GM23248 (cell line): Measurements from ENCODE around the gene BTC. TPM values are rescaled to one million over a fixed set of nuclear protein-coding genes. Genes with fewer than 3 reads are reported as not detected.

Source experiments
- DNase-seq: peaks from one replicate; pipeline ENCODE4 v3.0.0-alpha.2; 2015
- H2AFZ ChIP-seq: fragments of 200-600 bp; sonication (generic); 2 replicates; pipeline ENCODE4 v1.6.1; 2016; ENCODE audit warnings: antibody characterized with exemption
- H3F3A ChIP-seq: fragments of 200-600 bp; sonication (generic); 2 replicates; pipeline ENCODE4 v1.6.1; 2016; ENCODE audit warnings: mild to moderate bottlenecking, antibody characterized with exemption, mixed run types; ENCODE audit not compliant: insufficient read depth
- H3K27ac ChIP-seq: fragments of 200-600 bp; sonication (generic); 2 replicates; pipeline ENCODE4 v1.5.1; 2016; ENCODE audit warnings: mild to moderate bottlenecking
- H3K27me3 ChIP-seq: fragments of 200-600 bp; sonication (generic); replicated peaks from 2 replicates; pipeline ENCODE4 v1.6.1; 2016; ENCODE audit warnings: mild to moderate bottlenecking; ENCODE audit not compliant: insufficient read depth
- H3K36me3 ChIP-seq: fragments of 200-600 bp; sonication (generic); 2 replicates; pipeline ENCODE4 v1.6.1; 2016; ENCODE audit warnings: low read depth, mild to moderate bottlenecking
- H3K4me1 ChIP-seq: fragments of 200-600 bp; sonication (generic); 2 replicates; pipeline ENCODE4 v1.6.1; 2016; ENCODE audit warnings: mild to moderate bottlenecking; ENCODE audit not compliant: insufficient read depth
- H3K4me2 ChIP-seq: fragments of 200-600 bp; sonication (generic); one replicate; pipeline ENCODE4 v1.6.1; 2016; ENCODE audit warnings: mild to moderate bottlenecking; ENCODE audit not compliant: unreplicated experiment
- H3K4me3 ChIP-seq: fragments of 200-600 bp; sonication (generic); 2 replicates; pipeline ENCODE4 v1.5.1; 2016; ENCODE audit warnings: mild to moderate bottlenecking
- H3K79me2 ChIP-seq: fragments of 200-600 bp; sonication (generic); 2 replicates; pipeline ENCODE4 v1.6.1; 2016; ENCODE audit warnings: mild to moderate bottlenecking; ENCODE audit not compliant: insufficient read depth
- H3K9ac ChIP-seq: fragments of 200-600 bp; sonication (generic); 2 replicates; pipeline ENCODE4 v1.6.1; 2016; ENCODE audit warnings: mild to moderate bottlenecking
- H3K9me2 ChIP-seq: fragments of 200-600 bp; sonication (generic); 2 replicates; pipeline ENCODE4 v1.6.1; 2016; ENCODE audit warnings: mixed run types, mild to moderate bottlenecking, moderate library complexity; ENCODE audit not compliant: insufficient read depth
- H3K9me3 ChIP-seq: fragments of 200-600 bp; sonication (generic); one replicate; pipeline ENCODE4 v1.6.1; 2017; ENCODE audit warnings: low read depth
- H4K20me1 ChIP-seq: fragments of 200-600 bp; sonication (generic); 2 replicates; pipeline ENCODE4 v1.6.0; 2016; ENCODE audit not compliant: insufficient read depth
- EZH2 ChIP-seq: fragments of 200-600 bp; sonication (generic); IDR thresholded peaks from 2 replicates; pipeline ENCODE4 v1.6.1; 2018; ENCODE audit warnings: antibody characterized with exemption, mild to moderate bottlenecking; ENCODE audit not compliant: insufficient read depth, poor library complexity, severe bottlenecking
- EZH2phosphoT487 ChIP-seq: fragments of 200-600 bp; sonication (generic); IDR thresholded peaks from 2 replicates; pipeline ENCODE4 v1.6.1; 2018; ENCODE audit warnings: antibody characterized with exemption, moderate library complexity, mild to moderate bottlenecking, low read depth; ENCODE audit not compliant: insufficient read depth
- WGBS, 2 experiments: methylation state at CpG; one replicate each; pipeline ENCODE4 v1.1.6; 2015 to 2017; ENCODE audit warnings: low lambda C conversion rate in 2 of 2, low coverage in 1 of 2; ENCODE audit errors: missing lambda C conversion rate in 2 of 2; 5-methylcytosine and 5-hydroxymethylcytosine counted together
- in situ Hi-C: fragments of 300-500 bp; cut with MboI; formaldehyde crosslinking; loops from 2 replicates; pipeline ENCODE4 v1.15.0; 2020
- polyA plus RNA-seq: library from polyadenylated mRNA; unstranded; fragments of >200 nt; fragmentation: Nextera tagmentation; extraction: Ambion mirVana; gene quantifications from 2 replicates; pipeline ENCODE4 v1.2.1, GENCODE V29; 2016
- total RNA-seq: library from RNA; depleted of rRNA; stranded (reverse); fragments of >200 nt; shearing (Covaris generic); gene quantifications from 2 replicates; pipeline ENCODE4 v1.2.3, GENCODE V29; 2014

BTC gene
- total and polyA plus RNA-seq, 2 experiments from 2014 or later = not detected

DNA sequence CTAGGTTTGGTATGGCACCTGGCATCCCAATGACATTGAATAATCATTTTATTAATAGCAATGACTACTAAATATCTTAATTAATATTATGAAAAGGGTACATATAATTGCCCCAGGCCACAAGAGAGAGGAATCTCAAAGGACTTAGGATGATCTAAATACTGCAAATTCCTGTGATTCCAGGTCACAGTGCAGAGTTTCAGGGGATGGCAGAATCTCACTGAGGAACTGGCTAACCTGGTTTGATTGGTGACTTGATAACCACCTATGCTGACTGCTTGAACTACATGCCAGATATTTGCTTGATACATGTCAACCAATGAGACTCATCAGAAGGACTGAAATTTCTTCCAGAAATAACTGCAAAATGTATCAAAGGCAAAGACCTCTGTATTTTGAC lies 37.2 kb downstream of the BTC start:
- Histone ChIP-seq H3K9me3 (no peaks in the 10 kb centered on the region), H3K4me2 (no peak overlapping the region), H4K20me1 (no peaks in the 10 kb centered on the region), H3K27me3 (peaks cover 41% of the 10 kb centered on the region), H3K9me2 (no peaks in the 10 kb centered on the region), H3K79me2 (no peaks in the 10 kb centered on the region), H3K4me1 (no peaks in the 10 kb centered on the region), H3F3A (no peaks in the 10 kb centered on the region), H3K4me3 (no peak overlapping the region), H3K9ac (no peak overlapping the region), H3K27ac (no peak overlapping the region), H2AFZ (no peak overlapping the region), H3K36me3 (no peaks in the 10 kb centered on the region)
- DNase-seq = no peak
- TF ChIP-seq EZH2 (no peak), EZH2phosphoT487 (no peak)
- in situ Hi-C loops = no loop called here

GRCh38 chr4:74755486-74755885 lies 38.8 kb downstream of the BTC start:
- Histone ChIP-seq H3K9me3 (no peaks in the 10 kb centered on the region), H3K36me3 (no peaks in the 10 kb centered on the region), H4K20me1 (no peaks in the 10 kb centered on the region), H3K4me3 (no peak overlapping the region), H3K4me2 (no peak overlapping the region), H3K27me3 (peaks cover 47% of the 10 kb centered on the region), H3K4me1 (no peaks in the 10 kb centered on the region), H3K9ac (no peak overlapping the region), H3F3A (no peaks in the 10 kb centered on the region), H3K79me2 (no peaks in the 10 kb centered on the region), H3K9me2 (no peaks in the 10 kb centered on the region), H3K27ac (no peak overlapping the region), H2AFZ (no peak overlapping the region)
- in situ Hi-C loops = no loop called here
- peak; percentile 4 for DNase-seq
- WGBS, 2 experiments = 37 to 40% methylated on average over 7 of the region's 7 CpGs
- TF ChIP-seq EZH2 (no peak), EZH2phosphoT487 (no peak)

GRCh38 chr4:74754218-74754617 lies 40.1 kb downstream of the BTC start:
- Histone ChIP-seq H3K79me2 (no peaks in the 10 kb centered on the region), H3K4me3 (no peak overlapping the region), H4K20me1 (no peaks in the 10 kb centered on the region), H3K36me3 (no peaks in the 10 kb centered on the region), H3K9me2 (no peaks in the 10 kb centered on the region), H3K9ac (no peak overlapping the region), H2AFZ (no peak overlapping the region), H3K9me3 (no peaks in the 10 kb centered on the region), H3K4me2 (no peak overlapping the region), H3K27me3 (peaks cover 38% of the 10 kb centered on the region), H3F3A (no peaks in the 10 kb centered on the region), H3K4me1 (no peaks in the 10 kb centered on the region), H3K27ac (no peak overlapping the region)
- in situ Hi-C loops = no loop called here
- TF ChIP-seq EZH2 (no peak), EZH2phosphoT487 (no peak)
- DNase-seq = no peak

DNA sequence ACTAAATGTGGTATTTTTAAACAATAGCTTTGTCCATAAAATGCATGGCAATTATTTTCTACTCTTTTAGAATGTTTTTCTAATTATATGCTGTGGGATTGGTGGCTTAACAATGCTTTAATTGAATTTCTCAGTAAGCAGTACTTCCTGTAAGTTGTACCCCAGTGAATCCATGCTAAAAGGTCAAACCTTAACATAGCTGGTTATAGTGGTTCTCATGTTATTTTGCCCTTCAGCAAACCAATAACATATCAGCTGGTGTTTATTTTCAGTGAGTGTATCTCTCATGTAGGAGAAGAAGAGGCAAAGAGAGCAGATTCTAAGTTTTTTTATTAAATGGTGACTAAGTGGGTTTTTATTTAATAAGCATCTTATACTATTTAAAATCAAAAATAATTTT lies 41.5 kb downstream of the BTC start:
- H2AFZ ChIP-seq = no peak overlapping the region
- no peaks in the 10 kb centered on the region for H4K20me1 ChIP-seq
- H3K9ac ChIP-seq = no peak overlapping the region
- H3K27me3 ChIP-seq = peaks cover 25% of the 10 kb centered on the region
- H3K27ac ChIP-seq = no peak overlapping the region
- no peak for TF ChIP-seq EZH2phosphoT487
- no peak for TF ChIP-seq EZH2
- no peaks in the 10 kb centered on the region for H3K4me1 ChIP-seq
- no peak overlapping the region for H3K4me3 ChIP-seq
- in situ Hi-C loops = no loop called here
- H3K9me2 ChIP-seq = no peaks in the 10 kb centered on the region
- no peaks in the 10 kb centered on the region for H3K36me3 ChIP-seq
- H3K9me3 ChIP-seq = no peaks in the 10 kb centered on the region
- no peak for DNase-seq
- H3K79me2 ChIP-seq = no peaks in the 10 kb centered on the region
- no peaks in the 10 kb centered on the region for H3F3A ChIP-seq
- H3K4me2 ChIP-seq = no peak overlapping the region

DNA sequence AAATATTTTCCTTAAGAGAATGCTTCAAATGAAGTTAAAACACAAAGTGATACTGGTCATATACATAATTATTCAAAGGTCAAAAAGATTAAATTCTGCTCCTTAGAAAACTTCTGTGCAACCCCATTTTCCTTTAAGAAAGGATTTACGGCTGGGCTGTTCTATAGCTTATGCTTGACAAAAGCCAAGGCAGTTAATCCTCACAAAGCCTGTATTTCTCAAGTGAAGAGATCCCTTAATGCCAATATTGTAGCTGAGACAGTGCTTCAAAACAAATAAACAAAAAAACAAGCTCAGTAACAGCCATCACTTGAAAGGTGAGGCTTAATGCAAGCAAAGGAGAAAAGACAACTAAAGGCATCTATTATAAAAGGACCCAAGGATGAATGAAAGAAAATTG lies 42.5 kb downstream of the BTC start:
- Histone ChIP-seq H3K9ac (no peak overlapping the region), H2AFZ (no peak overlapping the region), H3F3A (no peaks in the 10 kb centered on the region), H3K4me1 (no peaks in the 10 kb centered on the region), H3K9me3 (no peaks in the 10 kb centered on the region), H4K20me1 (no peaks in the 10 kb centered on the region), H3K27ac (no peak overlapping the region), H3K36me3 (no peaks in the 10 kb centered on the region), H3K27me3 (peaks cover 16% of the 10 kb centered on the region), H3K79me2 (no peaks in the 10 kb centered on the region), H3K9me2 (no peaks in the 10 kb centered on the region), H3K4me2 (no peak overlapping the region), H3K4me3 (no peak overlapping the region)
- in situ Hi-C loops = no loop called here
- TF ChIP-seq EZH2phosphoT487 (no peak), EZH2 (no peak)
- WGBS, 2 experiments = 77 to 79% methylated on average over 1 of the region's 1 CpG
- DNase-seq = no peak
